Measurements from ENCODE around the gene EGLN3.
"Not testable (repeated sequence)": the region's sequence is repeated elsewhere in the genome, so short reads cannot be mapped to it uniquely, and the experiment has no call there.

Gene EGLN3

DNA sequence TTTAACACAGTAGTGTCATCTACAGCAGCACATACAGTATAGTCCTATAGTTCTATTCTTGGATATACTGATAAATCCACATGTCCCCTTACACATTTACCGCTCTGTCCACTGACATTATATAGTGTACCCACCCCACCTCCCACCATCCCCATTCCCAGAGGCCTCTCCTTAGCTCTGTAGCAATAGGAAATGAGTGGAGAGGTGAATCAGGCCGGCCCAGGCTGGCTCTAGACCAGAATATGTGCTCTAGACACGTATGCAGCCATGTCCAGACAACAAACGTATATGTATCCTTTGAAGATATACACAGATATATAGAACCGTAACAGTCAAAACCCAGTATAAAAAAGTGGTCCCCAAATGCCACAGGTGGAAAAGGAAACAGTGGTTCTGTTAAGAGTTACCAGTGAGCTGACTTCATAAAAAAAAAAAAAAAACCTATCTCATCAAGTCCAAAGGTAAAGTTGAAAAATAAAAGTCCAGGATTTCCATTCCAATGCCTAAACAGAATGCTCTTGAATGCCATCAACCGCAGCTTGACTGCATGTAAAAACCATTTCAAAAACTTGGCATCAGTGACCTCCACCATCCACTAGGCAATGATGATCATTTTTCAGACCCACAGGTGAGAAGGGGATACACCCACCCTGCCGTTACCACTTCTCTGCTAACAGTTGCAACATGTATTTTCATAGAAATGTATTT, 16.7 kb downstream of the EGLN3 start:
- DNase-seq: no peak

DNA sequence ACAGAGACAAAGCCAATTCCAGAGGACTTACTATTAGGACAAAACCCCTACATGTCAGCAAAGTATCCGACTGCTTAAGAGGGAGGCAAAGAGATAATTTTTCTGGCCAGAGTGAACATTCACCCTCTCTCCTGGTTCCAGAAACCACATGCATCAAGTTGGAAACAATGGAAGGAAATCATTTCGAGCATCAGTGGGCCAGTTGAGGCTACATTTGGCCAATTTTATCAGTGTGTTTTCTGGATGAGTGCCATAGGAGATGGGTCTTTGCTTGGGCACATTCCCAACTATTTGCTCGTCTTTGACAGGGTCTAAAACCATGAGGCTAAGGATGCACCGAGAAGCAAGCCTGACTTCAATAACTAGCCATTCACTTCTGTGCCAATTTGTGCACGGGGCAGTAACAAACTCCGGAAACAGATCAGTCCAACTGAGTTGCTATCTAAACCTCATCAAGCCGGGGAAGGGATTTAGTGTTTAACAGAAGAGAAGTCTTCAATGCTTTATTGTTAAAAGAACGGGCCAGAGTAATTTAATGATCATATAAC, 17.4 kb downstream of the EGLN3 start:
- no peak for DNase-seq

DNA sequence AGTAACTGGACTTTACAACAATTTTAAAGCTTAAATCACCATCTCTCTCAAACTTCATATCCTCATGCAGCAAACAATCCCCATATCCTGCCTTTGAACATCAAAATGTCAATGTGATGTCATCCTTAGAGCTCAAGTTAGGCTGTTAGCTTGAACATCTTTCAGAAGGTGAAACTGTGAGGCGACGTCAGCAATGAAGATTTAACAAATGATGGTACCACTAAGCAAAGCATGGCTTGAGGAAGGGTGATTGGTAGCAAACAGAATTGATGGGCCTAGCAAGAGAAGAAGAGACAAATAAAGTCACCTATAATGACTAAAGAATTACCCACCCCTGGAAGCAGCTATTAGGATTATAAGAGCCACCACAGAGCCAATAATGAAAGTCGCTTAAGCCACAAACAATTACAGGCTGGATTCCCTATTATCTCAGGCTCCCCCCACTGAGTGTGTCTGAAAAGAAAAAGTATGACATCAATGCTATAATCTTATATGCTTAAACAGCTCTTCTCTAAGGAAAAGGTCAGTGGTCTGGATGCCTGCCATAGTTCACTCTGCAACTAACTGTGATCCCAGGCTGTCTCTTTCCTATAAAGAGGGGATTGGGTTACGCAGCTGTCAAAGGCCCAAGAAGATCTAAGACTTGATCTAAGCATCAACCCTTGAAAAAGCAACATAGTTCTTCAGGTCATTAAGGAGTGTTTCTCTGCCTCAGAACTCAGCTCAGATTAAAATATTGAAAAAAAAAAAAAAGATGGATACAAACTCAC, 18.1 kb downstream of the EGLN3 start:
- DNase-seq: no peak

DNA sequence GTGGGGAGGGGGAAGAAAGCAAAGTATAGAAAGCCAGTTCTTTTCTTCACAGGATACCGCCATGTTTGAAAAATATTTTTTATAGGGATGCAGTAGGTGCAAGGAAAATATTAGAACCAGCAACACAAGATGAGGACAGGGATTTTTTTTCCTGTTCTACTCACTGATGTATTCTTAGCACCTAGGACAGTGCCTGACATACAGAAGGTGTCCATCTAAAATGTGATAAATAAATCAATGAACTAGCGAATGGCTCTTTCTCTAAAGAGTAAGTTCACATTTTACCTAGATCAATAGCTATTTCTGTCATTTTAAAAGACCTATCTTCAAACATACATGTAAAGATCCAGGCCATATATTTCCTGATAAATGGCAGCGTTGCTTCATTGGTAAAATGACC, 18.8 kb downstream of the EGLN3 start:
- DNase-seq: no peak

DNA sequence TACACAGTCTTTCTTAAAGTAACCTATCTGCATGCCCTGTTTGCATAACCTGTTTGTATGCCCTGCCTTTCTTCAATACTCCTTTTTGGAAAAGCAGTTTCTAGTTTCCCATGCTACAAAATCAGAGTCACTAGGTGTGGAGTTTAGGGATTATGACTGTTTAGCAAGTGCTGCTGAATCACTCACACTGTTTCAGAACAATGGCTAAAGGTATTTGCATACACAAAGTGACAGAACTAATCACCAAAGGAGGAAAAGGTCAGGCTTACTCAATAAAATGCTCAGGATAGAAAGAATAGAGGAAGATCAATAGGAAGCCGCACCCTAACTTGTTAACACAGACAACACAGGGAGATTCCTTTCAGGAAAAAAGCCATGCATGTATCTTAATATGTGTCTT, 19.4 kb downstream of the EGLN3 start:
- DNase-seq: no peak

DNA sequence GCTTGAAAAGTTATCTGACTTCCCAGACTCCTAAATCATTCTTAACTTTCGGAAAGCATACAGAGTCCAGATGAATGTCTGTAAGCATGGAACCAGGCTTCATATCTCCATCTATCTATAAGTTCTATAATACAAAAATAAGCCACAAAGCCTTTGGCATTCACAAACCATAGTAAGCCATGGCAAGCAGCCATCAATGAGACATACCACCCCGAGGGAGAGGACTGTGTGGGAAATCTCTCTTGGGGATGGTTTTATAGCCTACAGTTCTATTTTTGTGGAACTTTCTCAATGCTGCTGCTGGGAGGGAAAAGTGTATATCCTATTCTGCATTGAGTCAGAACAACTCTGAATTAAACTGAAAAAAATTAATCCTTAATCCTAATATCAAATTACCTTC, 20.4 kb downstream of the EGLN3 start:
- DNase-seq: no peak

DNA sequence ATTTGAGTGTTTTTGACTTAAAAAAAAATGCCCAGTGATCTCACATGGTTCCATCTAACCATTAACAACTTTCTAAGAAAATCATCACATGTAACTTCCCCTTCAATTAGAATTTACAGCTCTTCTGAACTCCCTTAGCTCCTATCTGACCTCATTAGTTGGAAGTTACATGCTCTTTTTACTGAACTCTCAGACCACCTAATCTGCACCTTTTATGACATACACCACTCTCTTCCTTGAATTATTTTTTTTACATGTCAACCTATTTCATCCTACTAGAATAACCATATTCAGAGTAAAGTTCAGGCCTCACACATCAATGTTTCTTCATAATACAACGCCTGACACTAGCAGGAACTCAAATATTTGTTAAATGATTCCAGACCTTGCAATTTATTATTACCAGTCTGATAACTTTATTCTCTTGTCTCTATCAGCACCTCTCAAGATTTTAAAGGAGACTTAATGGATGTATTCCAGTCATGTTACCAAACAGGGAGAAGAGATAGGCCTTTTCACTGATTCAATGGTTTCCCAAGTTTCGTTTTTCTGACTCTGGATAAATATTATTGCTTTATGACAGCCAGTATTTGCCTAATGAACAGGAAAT, 21.0 kb downstream of the EGLN3 start:
- DNase-seq: no peak

DNA sequence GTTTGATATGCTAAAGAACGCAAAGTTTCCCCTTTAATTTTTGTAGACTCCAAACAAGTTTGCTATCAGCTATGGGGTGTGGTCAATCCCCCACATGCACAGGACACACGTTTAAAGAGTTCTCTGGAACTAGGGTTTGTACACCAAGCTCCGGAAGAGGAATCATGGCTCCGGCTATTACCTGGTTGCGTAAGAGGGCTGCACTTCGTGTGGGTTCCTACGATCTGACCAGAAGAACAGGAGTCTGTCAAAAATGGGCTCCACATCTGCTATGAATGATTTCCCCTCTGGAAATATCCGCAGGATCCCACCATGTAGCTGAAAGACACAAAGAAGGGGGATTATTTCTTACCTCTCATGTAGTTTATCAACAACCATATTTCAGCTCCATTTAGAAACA, 22.0 kb downstream of the EGLN3 start:
- DNase-seq: no peak

DNA sequence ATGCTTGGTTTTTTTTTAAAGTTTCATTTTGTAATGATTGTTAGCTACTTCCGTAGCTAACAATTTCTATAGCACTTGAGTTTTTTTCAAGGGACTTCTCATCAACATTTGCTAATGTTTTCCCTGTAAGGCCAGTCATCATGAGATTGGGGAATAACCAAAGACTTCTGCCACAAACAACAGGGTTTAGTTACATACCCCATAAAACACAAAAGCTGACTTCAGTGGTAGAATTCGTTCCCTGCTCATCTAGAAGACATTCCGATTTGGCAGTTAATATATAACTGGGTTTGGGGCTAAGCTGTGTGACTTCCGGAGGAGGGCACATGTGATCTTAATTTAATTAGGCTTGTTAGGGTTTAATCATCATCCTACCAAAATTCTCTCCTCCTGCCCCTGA, 22.9 kb downstream of the EGLN3 start:
- no peak for DNase-seq

DNA sequence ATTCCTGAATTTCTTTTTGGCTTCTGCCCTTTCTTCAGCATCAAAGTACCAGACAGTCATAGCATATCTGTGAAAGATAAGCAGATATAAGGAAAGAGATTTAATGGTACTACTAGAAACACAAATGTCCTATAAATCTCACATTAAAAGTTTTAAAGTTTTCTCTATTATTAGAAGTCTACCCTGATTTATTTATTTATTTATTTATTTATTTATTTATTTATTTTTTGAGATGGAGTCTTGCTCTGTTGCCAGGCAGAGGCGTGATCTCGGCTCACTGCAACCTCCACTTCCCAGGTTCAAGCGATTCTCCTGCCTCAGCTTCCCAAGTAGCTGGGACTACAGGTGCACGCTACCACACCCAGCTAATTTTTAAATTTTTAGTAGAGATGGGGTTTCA, 23.9 kb downstream of the EGLN3 start:
- DNase-seq: not testable (repeated sequence)

DNA sequence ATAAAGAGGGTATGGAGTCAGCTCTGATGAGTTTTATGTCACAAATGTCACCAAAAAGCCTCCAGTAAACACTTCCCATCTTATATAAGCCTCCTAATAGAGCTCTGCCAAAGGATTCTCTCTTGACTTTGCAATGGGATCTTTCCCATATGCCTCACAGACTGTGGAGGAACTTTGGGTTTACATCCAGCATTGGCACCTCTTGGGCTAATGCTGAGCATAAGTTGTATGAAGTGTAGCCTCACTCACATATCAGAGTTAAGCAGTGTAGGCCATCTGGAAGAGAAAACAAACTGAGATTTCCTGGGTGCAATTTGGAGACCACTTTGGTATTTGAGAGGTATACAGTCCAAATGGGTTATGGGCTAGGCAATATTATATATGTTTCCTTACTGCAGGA, 24.9 kb downstream of the EGLN3 start:
- DNase-seq: no peak

DNA sequence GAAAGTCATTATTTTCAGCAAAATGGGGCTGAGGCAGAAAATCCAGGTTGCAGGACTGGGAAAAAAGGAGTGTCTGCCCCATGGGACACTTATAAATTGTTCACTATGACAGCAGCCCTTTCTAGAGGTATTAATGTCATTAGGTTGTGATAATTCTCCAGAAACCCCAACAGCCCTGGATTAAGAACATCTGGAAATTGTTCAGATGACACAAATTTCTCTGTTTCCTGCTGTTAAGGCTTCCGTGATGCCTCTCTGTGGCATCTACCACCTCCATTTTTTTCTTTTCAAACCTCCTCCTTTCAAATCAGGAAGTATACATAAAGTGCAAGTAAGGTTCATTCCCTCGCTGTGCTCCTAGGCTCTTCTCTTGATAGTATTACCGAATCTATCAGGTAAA, 25.6 kb downstream of the EGLN3 start:
- no peak for DNase-seq

DNA sequence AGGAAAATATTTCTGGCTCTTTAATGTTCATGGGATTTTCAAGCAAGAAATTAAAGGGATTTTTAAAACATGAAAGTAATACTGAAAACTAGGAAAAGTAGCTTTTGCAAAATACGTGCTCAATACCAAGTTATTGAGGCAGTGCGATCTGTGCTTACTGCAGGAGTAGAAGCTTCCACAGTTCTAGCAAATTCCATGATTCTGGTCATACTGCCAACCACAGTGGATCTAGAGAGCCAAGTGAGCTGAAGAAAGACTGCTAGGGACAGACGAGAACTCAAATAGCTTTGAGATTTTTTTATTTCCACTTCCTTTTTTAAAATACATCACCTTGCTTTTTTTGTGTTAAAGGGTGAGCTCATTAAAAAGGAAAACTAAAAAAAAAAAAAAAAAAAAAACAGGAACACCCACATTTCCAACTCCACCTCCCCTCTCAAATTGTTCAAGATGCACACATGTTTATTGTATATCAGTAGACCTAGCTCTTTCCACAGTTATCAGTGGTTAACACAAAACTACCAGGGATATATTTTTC, 26.2 kb downstream of the EGLN3 start:
- no peak for DNase-seq

DNA sequence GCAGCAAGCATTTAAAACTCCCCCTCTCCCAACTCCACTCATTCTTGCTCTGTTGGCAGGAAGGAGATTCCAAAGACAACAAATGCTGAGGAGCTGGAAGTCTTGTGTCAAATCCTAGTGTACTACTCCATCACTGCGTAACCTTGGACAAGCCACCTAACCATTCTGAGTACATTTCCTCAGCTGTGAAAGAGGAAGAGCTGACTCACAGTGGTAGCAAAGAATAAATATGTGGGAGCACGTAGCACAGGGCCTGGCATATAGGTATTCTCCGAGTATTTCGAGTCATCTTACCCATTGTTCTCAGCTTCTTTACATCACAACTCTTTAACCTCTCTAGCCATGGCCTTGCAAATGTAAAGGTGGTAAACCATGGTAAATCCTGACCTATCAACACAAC, 28.7 kb downstream of the EGLN3 start:
- no peak for DNase-seq

DNA sequence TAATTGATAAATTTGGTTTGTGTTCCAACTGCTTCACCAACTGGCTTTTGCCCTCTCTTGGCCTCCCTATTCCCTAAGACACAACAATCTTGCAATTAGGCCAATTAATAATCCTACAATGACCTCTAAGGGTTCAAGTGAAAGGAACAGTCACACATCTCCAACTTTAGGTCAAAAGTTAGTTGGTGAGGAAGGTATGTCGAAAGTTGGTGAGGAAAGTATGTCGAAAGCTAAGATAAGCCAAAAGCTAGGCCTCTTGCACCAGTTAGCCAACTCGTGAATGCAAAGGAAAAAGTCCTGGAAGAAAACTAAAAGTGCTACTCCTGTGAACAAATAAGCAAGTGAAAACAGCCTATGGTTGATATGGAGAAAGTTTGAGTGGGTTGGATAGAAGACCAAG, 32.6 kb downstream of the EGLN3 start:
- DNase-seq: no peak

DNA sequence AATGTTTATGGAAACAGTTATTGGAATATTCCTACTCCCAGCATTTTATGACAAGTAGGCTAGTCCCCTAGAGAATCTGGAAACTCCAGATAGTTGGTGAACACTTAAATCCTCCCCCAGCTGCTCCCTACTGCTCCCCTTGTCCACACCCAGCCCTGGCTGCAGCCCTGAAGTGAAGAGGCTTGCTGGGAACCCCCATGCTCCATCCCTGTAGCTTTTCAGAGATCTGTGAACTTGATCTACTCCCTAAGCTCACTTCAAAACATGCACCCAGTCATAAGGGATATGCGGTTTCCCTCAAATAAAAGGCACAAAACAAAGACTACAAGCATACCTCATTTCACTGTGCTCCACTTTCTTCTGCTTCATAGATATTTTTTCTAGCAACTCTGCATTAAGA, 33.2 kb downstream of the EGLN3 start:
- DNase-seq: no peak

DNA sequence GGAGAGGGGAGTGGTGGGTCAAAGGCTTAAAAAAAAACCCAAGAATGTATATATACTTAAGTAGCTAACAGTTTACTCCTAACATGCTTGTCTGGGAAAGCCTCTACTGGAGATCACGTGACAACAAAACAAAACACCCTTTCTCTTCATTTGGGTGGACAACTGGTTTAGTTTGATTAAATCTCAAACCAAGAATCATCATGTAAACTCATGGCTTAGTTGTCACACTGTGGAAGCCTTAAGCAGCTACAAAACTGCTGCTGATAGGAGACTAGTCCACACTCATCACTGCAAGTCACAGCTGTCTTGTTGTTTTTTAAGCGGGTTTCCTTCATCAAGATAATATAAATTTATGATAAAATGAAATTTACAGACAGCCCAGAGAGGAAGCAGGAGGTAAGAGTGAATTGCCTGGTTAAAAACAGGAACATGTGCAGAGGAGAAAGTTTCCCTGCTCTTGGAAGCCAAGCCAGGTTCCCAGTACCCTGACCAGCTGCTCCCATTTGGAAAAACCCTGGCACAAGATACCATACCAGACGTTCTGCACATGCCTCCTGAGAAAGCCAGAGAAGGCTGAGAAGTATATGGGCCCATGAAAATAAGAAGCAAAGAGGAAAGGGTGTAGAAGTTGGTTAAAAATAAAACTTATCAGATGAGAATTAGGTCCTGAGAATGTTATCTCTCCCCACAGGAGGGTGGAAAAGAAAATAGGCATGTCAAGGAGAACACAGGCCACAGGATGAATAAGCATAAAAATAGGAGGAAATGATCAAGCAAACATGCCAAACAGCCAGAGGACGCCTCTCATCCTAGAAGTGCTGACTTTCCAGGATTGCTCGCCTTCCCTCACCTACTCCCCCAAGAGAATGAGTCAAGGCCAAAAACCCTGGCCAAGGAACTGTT, 34.0 kb downstream of the EGLN3 start:
- DNase-seq: no peak

DNA sequence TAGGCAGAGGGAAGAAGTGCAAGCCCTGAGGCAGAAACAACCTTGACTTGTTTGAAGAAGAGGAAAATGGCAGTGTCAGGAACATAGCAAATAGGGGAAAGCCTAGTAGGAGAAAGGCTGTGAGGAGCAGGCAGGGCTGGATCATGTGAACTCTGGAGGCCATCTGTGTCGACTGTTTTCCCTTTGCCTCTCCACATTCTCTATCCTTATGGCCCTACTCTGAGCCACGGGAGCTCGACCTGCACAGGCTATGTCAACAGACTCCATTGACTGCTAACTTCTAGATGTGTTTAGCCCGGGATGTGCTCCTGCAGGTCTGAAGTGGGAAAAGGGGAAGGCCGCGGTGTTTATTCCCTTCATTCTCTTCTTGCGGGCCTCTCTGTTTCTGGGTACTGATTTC, 35.2 kb downstream of the EGLN3 start:
- no peak for DNase-seq

DNA sequence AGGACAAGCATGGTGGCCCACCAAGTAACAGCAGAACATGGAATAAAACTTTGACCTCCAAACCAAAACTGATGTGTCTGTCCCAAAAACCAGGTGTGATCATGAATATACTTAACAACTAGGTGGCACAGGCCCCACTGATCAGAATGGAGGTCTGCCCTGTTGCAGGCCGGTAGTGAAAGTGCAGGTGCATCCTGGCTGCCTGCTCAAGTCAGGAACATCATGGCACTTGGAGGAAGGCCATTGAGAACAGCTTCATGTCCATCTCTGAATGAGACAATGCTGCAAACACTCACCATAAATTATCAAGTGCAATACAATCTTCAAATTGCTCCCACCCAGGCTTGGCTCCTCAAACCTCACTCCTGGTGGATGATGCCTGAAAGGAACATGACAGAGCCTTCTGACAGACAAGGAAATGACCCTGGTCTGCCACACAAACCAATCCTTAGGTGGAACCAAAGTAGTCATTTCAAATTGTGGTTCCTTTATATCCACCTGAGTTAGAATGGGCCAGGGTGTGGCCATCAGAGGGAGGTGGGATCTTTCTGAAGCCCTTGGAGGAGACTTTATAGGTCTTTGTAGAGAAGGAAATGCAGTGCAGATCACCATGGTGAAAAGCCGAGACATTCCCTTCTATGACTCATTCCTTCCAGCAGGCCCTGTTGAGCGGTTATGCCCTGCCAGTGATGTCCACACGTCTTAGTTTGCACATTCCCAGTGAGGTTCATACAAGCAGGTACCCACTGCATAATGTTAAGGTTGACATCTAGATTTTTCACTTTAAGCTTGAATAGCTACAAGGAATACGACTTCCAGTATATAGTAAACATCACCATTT, 36.0 kb downstream of the EGLN3 start:
- no peak for DNase-seq

DNA sequence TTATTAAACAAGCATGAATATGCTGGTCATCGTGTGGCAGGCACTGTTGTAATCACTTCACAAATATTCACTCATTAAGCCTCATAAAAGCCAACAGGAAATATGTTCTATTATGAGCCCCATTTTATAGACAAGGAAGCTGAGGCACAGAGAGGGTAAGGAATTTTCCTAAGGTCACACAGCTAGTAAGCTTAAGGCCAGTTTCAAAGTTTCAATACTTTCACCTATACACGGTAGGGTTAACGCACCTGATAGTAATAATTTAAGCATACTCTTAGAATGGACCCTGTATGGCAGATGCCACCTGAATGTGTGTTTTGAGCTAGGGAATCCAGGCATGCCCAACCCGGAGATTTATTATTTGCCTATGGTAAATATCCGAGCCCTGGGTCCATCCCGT, 39.8 kb downstream of the EGLN3 start:
- DNase-seq: no peak

DNA sequence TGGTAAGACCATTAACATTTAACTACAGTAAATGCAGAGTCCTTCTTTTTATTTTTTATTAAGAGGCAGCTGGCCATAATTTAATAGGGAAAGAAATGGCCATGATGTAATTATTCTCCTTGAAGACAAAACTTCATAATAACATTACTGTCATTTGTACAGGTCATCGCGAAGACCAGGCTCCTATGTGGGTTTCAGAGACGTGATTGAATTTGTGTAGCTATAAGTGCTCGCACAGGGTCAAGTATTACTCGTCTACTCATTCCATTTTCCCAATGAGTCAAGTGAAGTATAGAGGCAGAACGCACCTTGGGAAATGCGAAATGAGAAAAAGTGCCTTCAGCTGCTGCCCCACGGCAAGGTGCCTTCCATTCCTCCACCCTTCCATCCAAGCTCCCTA, 40.4 kb downstream of the EGLN3 start:
- DNase-seq: no peak
